ENCODE results near the gene C13orf46.

Gene C13orf46

GRCh38 chr13:113938246-113938645 lies 35.6 kb downstream of the C13orf46 start:
- TF ChIP-seq CTCF (IDR thresholded peaks at IDR 0.05; ENCODE audit: control insufficient read depth, extremely low read depth, insufficient read depth) = no peak
- DNase-seq (ENCODE audit: low read depth) = no peak
- no peak overlapping the region for H3K4me3 ChIP-seq (ENCODE audit: low read depth, low read length)

- no peak for DNase-seq (ENCODE audit: low read depth)
- H3K4me3 ChIP-seq (ENCODE audit: low read depth, low read length) = no peak overlapping the region
- TF ChIP-seq CTCF (IDR thresholded peaks at IDR 0.05; ENCODE audit: control insufficient read depth, extremely low read depth, insufficient read depth) = no peak
Measured at GRCh38 chr13:113937527-113938180, 36.2 kb downstream of the C13orf46 start.

- DNase-seq (ENCODE audit: low read depth) = no peak
- TF ChIP-seq CTCF (IDR thresholded peaks at IDR 0.05; ENCODE audit: control insufficient read depth, extremely low read depth, insufficient read depth) = no peak
- no peak overlapping the region for H3K4me3 ChIP-seq (ENCODE audit: low read depth, low read length)
Measured at GRCh38 chr13:113937073-113937472, 36.8 kb downstream of the C13orf46 start.

- TF ChIP-seq CTCF (IDR thresholded peaks at IDR 0.05; ENCODE audit: control insufficient read depth, extremely low read depth, insufficient read depth) = no peak
- no peak overlapping the region for H3K4me3 ChIP-seq (ENCODE audit: low read depth, low read length)
- no peak for DNase-seq (ENCODE audit: low read depth)
Measured at GRCh38 chr13:113936166-113936965, 37.5 kb downstream of the C13orf46 start.

- DNase-seq (ENCODE audit: low read depth) = no peak
- H3K4me3 ChIP-seq (ENCODE audit: low read depth, low read length) = no peak overlapping the region
- no peak for TF ChIP-seq CTCF (IDR thresholded peaks at IDR 0.05; ENCODE audit: control insufficient read depth, extremely low read depth, insufficient read depth)
Measured at GRCh38 chr13:113935001-113935844, 38.7 kb downstream of the C13orf46 start.

- TF ChIP-seq CTCF (IDR thresholded peaks at IDR 0.05; ENCODE audit: control insufficient read depth, extremely low read depth, insufficient read depth) = no peak
- no peak overlapping the region for H3K4me3 ChIP-seq (ENCODE audit: low read depth, low read length)
- no peak for DNase-seq (ENCODE audit: low read depth)
Measured at GRCh38 chr13:113934576-113934975, 39.3 kb downstream of the C13orf46 start.

All from LNCaP clone FGC (cell line).